MM.1S (cell line): ENCODE measurements around the gene POU5F1.

ENCODE experiments used
- DNase-seq: peaks from one replicate; pipeline ENCODE4 v3.0.0-alpha.2; 2015
- H2AFZ ChIP-seq: fragments of 300-600 bp; sonication (generic); 2 replicates; pipeline ENCODE4 v1.6.0; 2016; ENCODE audit warnings: antibody characterized with exemption, low read length
- H3F3A ChIP-seq: fragments of 300-600 bp; sonication (generic); 2 replicates; pipeline ENCODE4 v1.6.1; 2016; ENCODE audit warnings: mild to moderate bottlenecking, antibody characterized with exemption, low read length, moderate library complexity, mixed read lengths; ENCODE audit not compliant: insufficient read depth
- H3K27ac ChIP-seq: fragments of 300-600 bp; sonication (generic); 2 replicates; pipeline ENCODE4 v1.5.1; 2016; ENCODE audit warnings: mild to moderate bottlenecking, low read length
- H3K27me3 ChIP-seq: fragments of 300-600 bp; sonication (generic); replicated peaks from 2 replicates; pipeline ENCODE4 v1.6.0; 2016; ENCODE audit warnings: low read length; ENCODE audit not compliant: insufficient read depth
- H3K36me3 ChIP-seq: fragments of 300-600 bp; sonication (generic); replicated peaks from 2 replicates; pipeline ENCODE4 v1.6.1; 2016; ENCODE audit warnings: mild to moderate bottlenecking, low read length, mixed read lengths; ENCODE audit not compliant: insufficient read depth
- H3K4me1 ChIP-seq: fragments of 300-600 bp; sonication (generic); 2 replicates; pipeline ENCODE4 v1.6.1; 2016; ENCODE audit warnings: low read length, mixed read lengths
- H3K4me2 ChIP-seq: fragments of 300-600 bp; sonication (generic); 2 replicates; pipeline ENCODE4 v1.6.0; 2016; ENCODE audit warnings: low read depth, low read length
- H3K4me3 ChIP-seq: fragments of 300-600 bp; sonication (generic); 2 replicates; pipeline ENCODE4 v1.5.1; 2016; ENCODE audit warnings: low read length, mixed read lengths
- H3K79me2 ChIP-seq: fragments of 300-600 bp; sonication (generic); 2 replicates; pipeline ENCODE4 v1.6.1; 2016; ENCODE audit warnings: mixed run types, low read length, mixed read lengths
- H3K9ac ChIP-seq: fragments of 300-600 bp; sonication (generic); 2 replicates; pipeline ENCODE4 v1.6.1; 2016; ENCODE audit warnings: low read length, mixed read lengths
- H3K9me2 ChIP-seq: fragments of 300-600 bp; sonication (generic); replicated peaks from 2 replicates; pipeline ENCODE4 v1.6.1; 2016; ENCODE audit warnings: mild to moderate bottlenecking, low read length, mixed read lengths; ENCODE audit not compliant: insufficient read depth
- H3K9me3 ChIP-seq: fragments of 300-600 bp; sonication (generic); replicated peaks from 2 replicates; pipeline ENCODE4 v1.6.1; 2016; ENCODE audit warnings: mild to moderate bottlenecking, low read length, mixed read lengths; ENCODE audit not compliant: insufficient read depth
- H4K20me1 ChIP-seq: fragments of 300-600 bp; sonication (generic); 2 replicates; pipeline ENCODE4 v1.6.1; 2016; ENCODE audit warnings: mild to moderate bottlenecking, low read length, moderate library complexity, mixed read lengths; ENCODE audit not compliant: insufficient read depth
- CTCF ChIP-seq: fragments of 300-600 bp; sonication (generic); IDR thresholded peaks from 2 replicates; pipeline ENCODE4 v1.5.1; 2016; ENCODE audit warnings: antibody characterized with exemption, low read length, mixed read lengths
- EZH2 ChIP-seq: fragments of 300-600 bp; sonication (generic); optimal IDR thresholded peaks from 2 replicates; pipeline ENCODE3; 2017; ENCODE audit warnings: low read depth, mild to moderate bottlenecking, antibody characterized with exemption, low read length, mixed read lengths
- EZH2phosphoT487 ChIP-seq: fragments of 300-600 bp; sonication (generic); IDR thresholded peaks from 2 replicates; pipeline ENCODE4 v1.6.1; 2018; ENCODE audit warnings: antibody characterized with exemption, low read length

POU5F1 gene

GRCh38 chr6:31145386-31145785 is 25.1 kb downstream of the POU5F1 start:
- H3K4me3 ChIP-seq = no peak overlapping the region
- H3K4me1 ChIP-seq = no peaks in the 10 kb centered on the region
- H3K36me3 ChIP-seq = no peaks in the 10 kb centered on the region
- no peak overlapping the region for H3K27ac ChIP-seq
- no peaks in the 10 kb centered on the region for H3K27me3 ChIP-seq
- no peak overlapping the region for H3K4me2 ChIP-seq
- H4K20me1 ChIP-seq = no peaks in the 10 kb centered on the region
- H3K9ac ChIP-seq = no peak overlapping the region
- H3K79me2 ChIP-seq = no peaks in the 10 kb centered on the region
- H3F3A ChIP-seq = no peaks in the 10 kb centered on the region
- H3K9me2 ChIP-seq = no peaks in the 10 kb centered on the region
- no peaks in the 10 kb centered on the region for H3K9me3 ChIP-seq
- no peak overlapping the region for H2AFZ ChIP-seq
- no peak for TF ChIP-seq CTCF
- TF ChIP-seq EZH2 = no peak
- TF ChIP-seq EZH2phosphoT487 = no peak
- DNase-seq = no peak

GRCh38 chr6:31144970-31145340 is 25.5 kb downstream of the POU5F1 start:
- Histone ChIP-seq H3K9me3 (no peaks in the 10 kb centered on the region), H4K20me1 (no peaks in the 10 kb centered on the region), H3K27ac (no peak overlapping the region), H3K36me3 (no peaks in the 10 kb centered on the region), H3F3A (no peaks in the 10 kb centered on the region), H3K4me2 (no peak overlapping the region), H3K79me2 (no peaks in the 10 kb centered on the region), H3K4me1 (no peaks in the 10 kb centered on the region), H3K27me3 (no peaks in the 10 kb centered on the region), H3K9me2 (no peaks in the 10 kb centered on the region), H3K4me3 (no peak overlapping the region), H3K9ac (no peak overlapping the region), H2AFZ (no peak overlapping the region)
- DNase-seq = no peak
- TF ChIP-seq CTCF (no peak), EZH2 (no peak), EZH2phosphoT487 (no peak)

- TF ChIP-seq EZH2phosphoT487 (no peak), EZH2 (no peak), CTCF (no peak)
- Histone ChIP-seq H3F3A (no peaks in the 10 kb centered on the region), H3K4me1 (no peaks in the 10 kb centered on the region), H2AFZ (no peak overlapping the region), H3K4me2 (no peak overlapping the region), H3K4me3 (no peak overlapping the region), H3K9me2 (no peaks in the 10 kb centered on the region), H3K9ac (no peak overlapping the region), H3K27ac (no peak overlapping the region), H3K79me2 (no peaks in the 10 kb centered on the region), H4K20me1 (no peaks in the 10 kb centered on the region), H3K27me3 (no peaks in the 10 kb centered on the region), H3K9me3 (no peaks in the 10 kb centered on the region), H3K36me3 (no peaks in the 10 kb centered on the region)
- no peak for DNase-seq
Measured at GRCh38 chr6:31144296-31144969, 26.0 kb downstream of the POU5F1 start.
